T-helper 22 cell (primary cell): ENCODE data around the gene METTL6.
"Not testable (repeated sequence)": the region's sequence is repeated elsewhere in the genome, so short reads cannot be mapped to it uniquely, and the experiment has no call there.

Experiments used
- DNase-seq: peaks from one replicate; pipeline ENCODE4 v3.0.0-alpha.2; 2020; ENCODE audit warnings: low read depth

METTL6 gene

GRCh38 chr3:15403495-15403894, 23.8 kb downstream of the METTL6 start:
- no peak for DNase-seq

- no peak for DNase-seq
Measured at GRCh38 chr3:15401936-15402335, 25.4 kb downstream of the METTL6 start.

GRCh38 chr3:15399970-15400369, 27.4 kb downstream of the METTL6 start:
- DNase-seq, result peak; percentile 7

- DNase-seq, result not testable (repeated sequence)
Measured at GRCh38 chr3:15398731-15399133, 28.6 kb downstream of the METTL6 start.

- not testable (repeated sequence) for DNase-seq
Measured at GRCh38 chr3:15393252-15393651, 34.1 kb downstream of the METTL6 start.

GRCh38 chr3:15391007-15391406, 36.3 kb downstream of the METTL6 start:
- DNase-seq, result no peak

GRCh38 chr3:15390460-15390859, 36.9 kb downstream of the METTL6 start:
- no peak for DNase-seq

- DNase-seq, result not testable (repeated sequence)
Measured at GRCh38 chr3:15388335-15388734, 39.0 kb downstream of the METTL6 start.

- DNase-seq, result no peak
Measured at GRCh38 chr3:15387735-15388134, 39.6 kb downstream of the METTL6 start.

GRCh38 chr3:15387171-15387581, 40.2 kb downstream of the METTL6 start:
- no peak for DNase-seq

- not testable (repeated sequence) for DNase-seq
Measured at GRCh38 chr3:15386654-15386955, 40.7 kb downstream of the METTL6 start.

GRCh38 chr3:15385901-15386653, 41.3 kb downstream of the METTL6 start:
- no peak for DNase-seq

- DNase-seq, result not testable (repeated sequence)
Measured at GRCh38 chr3:15385238-15385695, 42.1 kb downstream of the METTL6 start.

GRCh38 chr3:15384510-15385237, 42.7 kb downstream of the METTL6 start:
- DNase-seq, result no peak

- DNase-seq, result no peak
Measured at GRCh38 chr3:15382405-15382923, 44.9 kb downstream of the METTL6 start.

- no peak for DNase-seq
Measured at GRCh38 chr3:15380980-15381890, 46.1 kb downstream of the METTL6 start.

GRCh38 chr3:15377961-15378791, 49.2 kb downstream of the METTL6 start:
- peak; percentile 88 for DNase-seq

- no peak for DNase-seq
Measured at GRCh38 chr3:15375461-15376000, 51.8 kb downstream of the METTL6 start.

- DNase-seq, result no peak
Measured at GRCh38 chr3:15372918-15373317, 54.4 kb downstream of the METTL6 start.

- no peak for DNase-seq
Measured at GRCh38 chr3:15368561-15369135, 58.7 kb downstream of the METTL6 start.

- DNase-seq, result no peak
Measured at GRCh38 chr3:15367059-15367458, 60.3 kb downstream of the METTL6 start.
